Measurements from ENCODE around the gene CAMSAP1. TPM values are rescaled to one million over a fixed set of nuclear protein-coding genes. Genes with fewer than 3 reads are reported as not detected.

The CAMSAP1 gene
- total and polyA plus RNA-seq, 11 donors, result 10.9 to 38.3 (median 19.9) TPM

DNA sequence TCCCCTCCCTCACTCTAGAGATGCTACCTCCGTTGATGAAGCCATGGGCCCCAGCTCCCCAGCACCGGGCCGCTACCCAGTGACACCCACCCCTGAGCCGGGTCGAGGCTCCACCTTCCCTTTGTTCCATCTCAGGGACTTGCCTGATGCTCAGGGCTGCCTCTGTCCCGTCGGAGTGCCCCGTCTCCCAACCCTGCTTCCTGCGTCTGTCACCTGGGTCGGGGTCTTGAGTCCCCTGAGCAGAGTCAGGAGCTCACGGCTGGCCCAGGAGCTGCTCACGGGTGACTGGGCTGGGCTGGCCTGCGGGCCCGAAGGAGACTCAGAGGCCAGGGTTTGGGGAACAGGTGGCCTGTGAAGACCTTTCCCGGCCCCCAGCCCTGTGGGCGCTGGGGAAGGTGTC lies 120.0 kb downstream of the CAMSAP1 start:
- no peak overlapping the region for H3K27ac ChIP-seq
- H3K9me3 ChIP-seq, result no peaks in the 10 kb centered on the region
- H3K4me3 ChIP-seq, result no peak overlapping the region
- no peak for DNase-seq
- H3K4me1 ChIP-seq, result no peaks in the 10 kb centered on the region
- peaks cover 0 to 17% (median 0%) of the 10 kb centered on the region in 9 donors for H3K27me3 ChIP-seq
- WGBS, 4 donors, result 75 to 80% (median 76%) methylated on average over 13 to 16 of the region's 16 CpGs
- ATAC-seq, result no peak
- TF ChIP-seq POLR2A (IDR thresholded peaks at IDR 0.05), result no peak
- TF ChIP-seq, protein P1, sequence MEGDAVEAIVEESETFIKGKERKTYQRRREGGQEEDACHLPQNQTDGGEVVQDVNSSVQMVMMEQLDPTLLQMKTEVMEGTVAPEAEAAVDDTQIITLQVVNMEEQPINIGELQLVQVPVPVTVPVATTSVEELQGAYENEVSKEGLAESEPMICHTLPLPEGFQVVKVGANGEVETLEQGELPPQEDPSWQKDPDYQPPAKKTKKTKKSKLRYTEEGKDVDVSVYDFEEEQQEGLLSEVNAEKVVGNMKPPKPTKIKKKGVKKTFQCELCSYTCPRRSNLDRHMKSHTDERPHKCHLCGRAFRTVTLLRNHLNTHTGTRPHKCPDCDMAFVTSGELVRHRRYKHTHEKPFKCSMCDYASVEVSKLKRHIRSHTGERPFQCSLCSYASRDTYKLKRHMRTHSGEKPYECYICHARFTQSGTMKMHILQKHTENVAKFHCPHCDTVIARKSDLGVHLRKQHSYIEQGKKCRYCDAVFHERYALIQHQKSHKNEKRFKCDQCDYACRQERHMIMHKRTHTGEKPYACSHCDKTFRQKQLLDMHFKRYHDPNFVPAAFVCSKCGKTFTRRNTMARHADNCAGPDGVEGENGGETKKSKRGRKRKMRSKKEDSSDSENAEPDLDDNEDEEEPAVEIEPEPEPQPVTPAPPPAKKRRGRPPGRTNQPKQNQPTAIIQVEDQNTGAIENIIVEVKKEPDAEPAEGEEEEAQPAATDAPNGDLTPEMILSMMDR (IDR thresholded peaks at IDR 0.05), result no peak
- intact Hi-C loops (cut with DNase I), result no loop called here
- no peaks in the 10 kb centered on the region for H3K36me3 ChIP-seq

DNA sequence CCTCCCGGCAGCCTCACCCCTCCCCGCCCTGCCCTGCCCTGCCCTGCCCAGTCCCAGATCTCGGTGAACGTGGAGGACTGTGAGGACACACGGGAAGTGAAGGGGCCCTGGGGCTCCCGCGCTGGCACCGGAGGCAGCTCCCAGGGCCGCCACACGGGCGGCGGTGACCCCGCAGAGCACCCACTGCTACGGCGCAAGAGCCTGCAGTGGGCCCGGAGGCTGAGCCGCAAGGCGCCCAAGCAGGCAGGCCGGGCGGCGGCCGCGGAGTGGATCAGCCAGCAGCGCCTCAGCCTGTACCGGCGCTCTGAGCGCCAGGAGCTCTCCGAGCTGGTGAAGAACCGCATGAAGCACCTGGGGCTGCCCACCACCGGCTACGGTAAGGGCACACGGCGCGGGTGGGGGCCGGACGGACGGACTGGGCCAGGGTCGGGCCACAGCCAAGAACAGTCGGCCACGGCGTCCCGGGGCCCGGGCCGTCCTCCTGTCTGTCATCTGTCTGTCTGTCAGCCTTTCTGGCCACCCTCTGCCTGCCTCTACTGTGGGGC lies 121.1 kb downstream of the CAMSAP1 start:
- WGBS, 4 donors, result 79 to 95% (median 89%) methylated on average over 26 to 44 of the region's 44 CpGs
- ATAC-seq (no peak), DNase-seq (no peak)
- no peaks in the 10 kb centered on the region for H3K9me3 ChIP-seq
- no peak overlapping the region for H3K27ac ChIP-seq
- intact Hi-C loops (cut with DNase I), result no loop called here
- H3K4me3 ChIP-seq, result no peak overlapping the region
- H3K4me1 ChIP-seq, result no peaks in the 10 kb centered on the region
- no peak for TF ChIP-seq POLR2A (IDR thresholded peaks at IDR 0.05)
- TF ChIP-seq, protein P1 (IDR thresholded peaks at IDR 0.05), result no peak
- peaks cover 0 to 14% (median 0%) of the 10 kb centered on the region in 9 donors for H3K27me3 ChIP-seq
- H3K36me3 ChIP-seq, result no peaks in the 10 kb centered on the region

DNA sequence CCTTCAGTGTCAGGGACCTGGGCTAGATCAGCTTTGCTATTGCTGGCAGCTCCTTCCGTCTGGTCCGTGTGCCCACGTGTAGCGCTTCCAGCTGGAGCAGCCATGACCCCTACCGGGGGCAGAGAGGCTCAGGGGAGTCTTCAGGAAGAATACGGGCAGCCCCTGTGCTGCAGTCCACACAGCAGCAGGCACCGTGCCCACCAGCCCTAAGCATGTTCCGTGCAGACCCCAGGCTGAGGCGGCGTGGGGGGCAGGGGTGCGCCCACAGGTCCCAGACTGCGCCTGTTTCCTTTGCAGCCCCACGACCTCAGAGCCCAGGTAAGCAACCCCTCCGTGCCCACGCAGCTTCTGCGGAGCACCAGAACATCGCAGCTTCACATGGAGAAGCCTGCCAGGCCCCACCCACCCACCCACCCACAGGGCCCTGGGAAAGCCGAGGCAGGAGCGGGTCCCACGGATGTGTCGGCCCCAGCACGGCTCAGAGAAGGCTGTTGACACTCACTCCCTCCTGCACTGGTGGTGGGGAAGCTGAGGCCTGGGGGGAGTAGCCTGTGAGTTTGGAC lies 122.3 kb downstream of the CAMSAP1 start:
- WGBS, 4 donors, result 78 to 83% (median 80%) methylated on average over 8 to 22 of the region's 22 CpGs
- Histone ChIP-seq H3K27ac (no peak overlapping the region), H3K9me3 (no peaks in the 10 kb centered on the region), H3K36me3 (no peaks in the 10 kb centered on the region), H3K4me3 (no peak overlapping the region), H3K4me1 (no peaks in the 10 kb centered on the region), H3K27me3 (peaks cover 0 to 4% (median 0%) of the 10 kb centered on the region in 9 donors)
- no peak for ATAC-seq
- intact Hi-C loops (cut with DNase I), result no loop called here
- DNase-seq, result no peak
- TF ChIP-seq, protein P1 (IDR thresholded peaks at IDR 0.05), result no peak
- no peak for TF ChIP-seq POLR2A (IDR thresholded peaks at IDR 0.05)

GRCh38 chr9:135783540-135784245 lies 123.7 kb downstream of the CAMSAP1 start:
- ATAC-seq (no peak), DNase-seq (no peak)
- no peaks in the 10 kb centered on the region for H3K4me1 ChIP-seq
- 87 to 90% (median 89%) methylated on average over 20 to 30 of the region's 30 CpGs for WGBS, 4 donors
- peaks cover 0 to 4% (median 0%) of the 10 kb centered on the region in 9 donors for H3K27me3 ChIP-seq
- H3K27ac ChIP-seq, result no peak overlapping the region
- H3K36me3 ChIP-seq, result no peaks in the 10 kb centered on the region
- no peak overlapping the region for H3K4me3 ChIP-seq
- H3K9me3 ChIP-seq, result no peaks in the 10 kb centered on the region
- intact Hi-C loops (cut with DNase I), result no loop called here
- TF ChIP-seq POLR2A (IDR thresholded peaks at IDR 0.05), result no peak
- TF ChIP-seq, protein P1 (IDR thresholded peaks at IDR 0.05), result no peak
